K562 (cell line): ENCODE results near the gene TXLNG. TPM values are rescaled to one million over a fixed set of nuclear protein-coding genes. Genes with fewer than 3 reads are reported as not detected.

ENCODE experiments used
- HDAC3 ChIP-seq: fragments of 450-650 bp; IDR thresholded peaks from 2 replicates; pipeline ENCODE4 v1.6.1; 2018; ENCODE audit warnings: borderline replicate concordance, mild to moderate bottlenecking, moderate library complexity; ENCODE audit not compliant: partially characterized antibody
- KAT2B ChIP-seq: IDR thresholded peaks from one replicate; pipeline ENCODE4 v1.6.1; 2012; ENCODE audit warnings: low read depth, mild to moderate bottlenecking, control low read depth, inconsistent platforms, low read length, moderate library complexity
- PRPF4 ChIP-seq: fragments of 200-400 bp; formaldehyde crosslinking; IDR thresholded peaks from one replicate; pipeline ENCODE4 v1.6.1; 2017; ENCODE audit warnings: low read length, low read depth, mild to moderate bottlenecking; ENCODE audit not compliant: insufficient read depth, poor library complexity, severe bottlenecking
- RFX1 ChIP-seq: fragments of 450-650 bp; IDR thresholded peaks from 2 replicates; pipeline ENCODE4 v1.6.1; 2016; ENCODE audit warnings: mild to moderate bottlenecking, moderate library complexity
- SP1 ChIP-seq: sonication (generic); formaldehyde crosslinking; IDR thresholded peaks from 2 replicates; pipeline ENCODE4 v1.8.1; 2022; ENCODE audit warnings: mild to moderate bottlenecking, missing genetic modification reagents
- TAF7 ChIP-seq: fragments of 450-650 bp; IDR thresholded peaks from 2 replicates; pipeline ENCODE4 v1.6.1; 2016; ENCODE audit warnings: missing genetic modification characterization, missing compliant biosample characterization
- U2AF2 ChIP-seq: fragments of 200-400 bp; formaldehyde crosslinking; optimal IDR thresholded peaks from 2 replicates; pipeline ENCODE3; 2017; ENCODE audit warnings: low read depth, mild to moderate bottlenecking, low read length
- ZNF707 ChIP-seq: fragments of 250-450 bp; sonication (Bioruptor Pico); conservative IDR thresholded peaks from 2 replicates; pipeline ENCODE4 v1.8.0; 2022; ENCODE audit warnings: inconsistent platforms, mild to moderate bottlenecking, moderate library complexity
- polyA plus RNA-seq, 8 experiments: library from polyadenylated mRNA; depleted of rRNA in 4 of 8; stranded (reverse) in 5 of 8; unstranded in 3 of 8; fragments of >200 nt; fragmentation: Nextera tagmentation in 2 of 8; fragmentation: Illumina TruSeq in 1 of 8; extraction: Ambion mirVana in 2 of 8; extraction: Trizol in 1 of 8; gene quantifications; 2 replicates each; pipeline versions ENCODE4 v1.2.1 to v1.2.3, GENCODE V29; 2011 to 2014; ENCODE audit warnings: inconsistent platforms in 1 of 8, missing spikeins in 1 of 8
- total RNA-seq, 7 experiments: library from RNA; depleted of rRNA in 6 of 7; stranded (reverse); fragments of >200 nt in 6 of 7; fragmentation: Illumina TruSeq in 2 of 7; extraction: Trizol in 2 of 7; gene quantifications; 2 replicates each; pipeline versions ENCODE4 v1.2.1 to v1.2.3, GENCODE V29; 2011 to 2021; ENCODE audit warnings: low replicate concordance in 1 of 7
- TF ChIP-seq, protein P1 (sequence below): fragments of 450-650 bp; conservative IDR thresholded peaks from 2 replicates; pipeline ENCODE4 v1.6.1; 2016; ENCODE audit warnings: missing genetic modification characterization, low read depth, mild to moderate bottlenecking, missing compliant biosample characterization, moderate library complexity
- TF ChIP-seq, protein P2 (sequence below): fragments of 250-450 bp; sonication (Bioruptor Pico); IDR thresholded peaks from 2 replicates; pipeline ENCODE4 v1.4.0; 2020; ENCODE audit warnings: mild to moderate bottlenecking, moderate library complexity
- TF ChIP-seq, protein P3 (sequence below): sonication (generic); formaldehyde crosslinking; IDR thresholded peaks from 2 replicates; pipeline ENCODE4 v1.8.1; 2022; ENCODE audit warnings: missing genetic modification reagents

Gene TXLNG
- total and polyA plus RNA-seq, 9 of the 15 experiments (the other 6 are each of a cell fraction or from before 2014, with no cell fraction given), result 13.1 to 47.0 (median 31.6) TPM

DNA sequence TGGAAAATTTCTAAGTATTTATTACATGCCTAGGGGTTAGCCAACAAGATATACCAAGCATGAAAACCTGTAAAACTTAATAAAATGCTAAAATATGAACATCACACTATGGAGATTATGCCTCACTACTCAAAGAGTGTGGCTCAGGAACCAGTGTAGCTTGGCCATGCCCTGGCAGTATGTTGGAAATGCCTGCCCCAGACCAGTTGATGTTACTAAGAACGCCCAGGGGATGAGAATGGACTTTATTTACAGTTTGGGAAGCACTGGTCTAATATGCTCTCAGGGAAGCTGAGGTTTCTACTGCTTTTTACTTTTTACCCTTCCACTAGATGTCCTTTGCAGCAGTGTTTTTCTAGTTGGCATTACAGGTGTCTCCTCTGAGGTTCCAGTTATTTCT lies 23.7 kb upstream of the TXLNG start (continued):
- TF ChIP-seq TAF7 (tag) (no peak), KAT2B (no peak), SP1 (CRISPR knock-in tag) (no peak), HDAC3 (no peak), U2AF2 (no peak), ZNF707 (no peak), PRPF4 (no peak), RFX1 (no peak)
- TF ChIP-seq, protein P1, sequence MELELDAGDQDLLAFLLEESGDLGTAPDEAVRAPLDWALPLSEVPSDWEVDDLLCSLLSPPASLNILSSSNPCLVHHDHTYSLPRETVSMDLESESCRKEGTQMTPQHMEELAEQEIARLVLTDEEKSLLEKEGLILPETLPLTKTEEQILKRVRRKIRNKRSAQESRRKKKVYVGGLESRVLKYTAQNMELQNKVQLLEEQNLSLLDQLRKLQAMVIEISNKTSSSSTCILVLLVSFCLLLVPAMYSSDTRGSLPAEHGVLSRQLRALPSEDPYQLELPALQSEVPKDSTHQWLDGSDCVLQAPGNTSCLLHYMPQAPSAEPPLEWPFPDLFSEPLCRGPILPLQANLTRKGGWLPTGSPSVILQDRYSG (tag), result no peak
- TF ChIP-seq, protein P2, sequence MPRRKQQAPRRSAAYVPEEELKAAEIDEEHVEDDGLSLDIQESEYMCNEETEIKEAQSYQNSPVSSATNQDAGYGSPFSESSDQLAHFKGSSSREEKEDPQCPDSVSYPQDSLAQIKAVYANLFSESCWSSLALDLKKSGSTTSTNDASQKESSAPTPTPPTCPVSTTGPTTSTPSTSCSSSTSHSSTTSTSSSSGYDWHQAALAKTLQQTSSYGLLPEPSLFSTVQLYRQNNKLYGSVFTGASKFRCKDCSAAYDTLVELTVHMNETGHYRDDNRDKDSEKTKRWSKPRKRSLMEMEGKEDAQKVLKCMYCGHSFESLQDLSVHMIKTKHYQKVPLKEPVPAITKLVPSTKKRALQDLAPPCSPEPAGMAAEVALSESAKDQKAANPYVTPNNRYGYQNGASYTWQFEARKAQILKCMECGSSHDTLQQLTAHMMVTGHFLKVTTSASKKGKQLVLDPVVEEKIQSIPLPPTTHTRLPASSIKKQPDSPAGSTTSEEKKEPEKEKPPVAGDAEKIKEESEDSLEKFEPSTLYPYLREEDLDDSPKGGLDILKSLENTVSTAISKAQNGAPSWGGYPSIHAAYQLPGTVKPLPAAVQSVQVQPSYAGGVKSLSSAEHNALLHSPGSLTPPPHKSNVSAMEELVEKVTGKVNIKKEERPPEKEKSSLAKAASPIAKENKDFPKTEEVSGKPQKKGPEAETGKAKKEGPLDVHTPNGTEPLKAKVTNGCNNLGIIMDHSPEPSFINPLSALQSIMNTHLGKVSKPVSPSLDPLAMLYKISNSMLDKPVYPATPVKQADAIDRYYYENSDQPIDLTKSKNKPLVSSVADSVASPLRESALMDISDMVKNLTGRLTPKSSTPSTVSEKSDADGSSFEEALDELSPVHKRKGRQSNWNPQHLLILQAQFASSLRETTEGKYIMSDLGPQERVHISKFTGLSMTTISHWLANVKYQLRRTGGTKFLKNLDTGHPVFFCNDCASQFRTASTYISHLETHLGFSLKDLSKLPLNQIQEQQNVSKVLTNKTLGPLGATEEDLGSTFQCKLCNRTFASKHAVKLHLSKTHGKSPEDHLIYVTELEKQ, result no peak
- TF ChIP-seq, protein P3, sequence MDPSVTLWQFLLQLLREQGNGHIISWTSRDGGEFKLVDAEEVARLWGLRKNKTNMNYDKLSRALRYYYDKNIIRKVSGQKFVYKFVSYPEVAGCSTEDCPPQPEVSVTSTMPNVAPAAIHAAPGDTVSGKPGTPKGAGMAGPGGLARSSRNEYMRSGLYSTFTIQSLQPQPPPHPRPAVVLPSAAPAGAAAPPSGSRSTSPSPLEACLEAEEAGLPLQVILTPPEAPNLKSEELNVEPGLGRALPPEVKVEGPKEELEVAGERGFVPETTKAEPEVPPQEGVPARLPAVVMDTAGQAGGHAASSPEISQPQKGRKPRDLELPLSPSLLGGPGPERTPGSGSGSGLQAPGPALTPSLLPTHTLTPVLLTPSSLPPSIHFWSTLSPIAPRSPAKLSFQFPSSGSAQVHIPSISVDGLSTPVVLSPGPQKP (CRISPR knock-in tag), result no peak
